Tibial artery (tissue), 4 donors: ENCODE data around the gene WNT9A.

Experiments used
- DNase-seq, 2 donors: peaks; one replicate each; pipeline ENCODE4 v3.0.0-alpha.2; 2019
- H3K27ac ChIP-seq, 2 donors: fragments of 200-600 bp; sonication (generic) in 1 of 2; 1 replicate in 1 of 2; 2 replicates in 1 of 2; pipeline ENCODE4 v1.5.1; 2018 to 2019; ENCODE audit warnings: mild to moderate bottlenecking in 1 of 2
- H3K27me3 ChIP-seq, 2 donors: fragments of 200-600 bp; sonication (generic) in 1 of 2; one replicate each; pipeline versions ENCODE4 v1.5.1 to v1.6.0; 2016 to 2019
- H3K36me3 ChIP-seq, 3 donors: fragments of 200-600 bp; sonication (generic) in 2 of 3; one replicate each; pipeline ENCODE4 v1.5.1; 2016 to 2019; ENCODE audit warnings: mild to moderate bottlenecking in 2 of 3
- H3K4me1 ChIP-seq, 4 donors: fragments of 200-600 bp; sonication (generic) in 2 of 4; 1 replicate in 3 of 4; 2 replicates in 1 of 4; pipeline ENCODE4 v1.5.1; 2016 to 2019
- H3K4me3 ChIP-seq, 2 donors: fragments of 200-600 bp; sonication (generic) in 1 of 2; 1 replicate in 1 of 2; 2 replicates in 1 of 2; pipeline ENCODE4 v1.5.1; 2018 to 2019; ENCODE audit warnings: mild to moderate bottlenecking in 2 of 2
- H3K9me3 ChIP-seq, 3 donors: fragments of 200-600 bp; sonication (generic) in 1 of 3; one replicate each; pipeline ENCODE4 v1.5.1; 2016 to 2019
- intact Hi-C: fragments of 100-400 bp; cut with DNase I; formaldehyde crosslinking; loops from one replicate; pipeline ENCODE4 v1.15.0; 2023; ENCODE audit warnings: low total_unique reads
- TF ChIP-seq, protein P1 (sequence below), 2 experiments: fragments of 200-600 bp in 1 of 2; fragments of 450-650 bp in 1 of 2; IDR thresholded peaks; one replicate each; pipeline ENCODE4 v1.5.1; 2017 to 2019; ENCODE audit warnings: antibody characterized with exemption in 2 of 2, mild to moderate bottlenecking in 1 of 2, moderate library complexity in 1 of 2

The WNT9A gene

DNA sequence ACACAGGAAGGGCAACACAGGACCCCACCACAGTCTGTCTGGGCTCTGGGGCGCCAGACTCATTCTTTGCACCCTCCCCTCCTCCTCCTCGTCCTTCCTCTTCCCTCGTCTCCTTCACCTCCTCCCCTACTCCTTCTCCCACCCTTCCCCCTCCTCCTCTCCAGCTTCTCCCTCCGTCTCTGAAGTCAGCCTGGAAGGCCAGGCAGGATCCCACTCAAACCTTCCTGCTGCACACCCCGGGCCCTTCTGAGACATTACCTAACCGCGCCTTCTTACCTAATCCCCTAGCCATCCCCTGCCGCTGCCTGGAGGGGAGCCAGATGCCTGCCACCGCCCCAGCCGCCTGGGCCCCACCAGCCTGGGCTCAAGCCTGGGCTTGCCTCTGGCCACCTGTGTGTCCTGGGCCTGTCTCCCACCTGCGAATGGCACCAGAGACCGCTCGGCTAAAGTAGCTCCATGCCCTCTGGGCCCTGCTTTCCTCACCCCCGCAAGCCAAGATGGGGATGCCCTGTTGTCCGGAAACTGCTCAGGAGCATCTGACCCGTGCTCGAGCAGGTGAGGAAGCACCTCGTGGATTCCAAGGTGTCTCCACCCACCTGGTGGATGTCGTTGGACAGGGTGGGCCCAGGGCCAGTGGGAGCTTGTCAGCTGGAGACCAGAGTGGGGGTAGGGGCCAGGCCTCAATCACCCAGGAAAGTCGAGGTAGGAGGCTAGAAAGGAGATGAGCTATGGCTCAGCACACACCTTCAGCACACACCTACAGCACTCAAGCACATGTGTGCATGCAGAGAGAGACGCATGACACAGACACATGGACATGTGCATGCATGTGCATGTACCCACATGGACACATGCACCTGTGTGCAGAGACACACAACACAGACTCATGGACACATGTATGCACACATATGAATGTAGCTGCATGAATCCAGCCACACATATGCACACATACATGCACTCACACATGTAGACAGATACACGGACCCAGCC, 31.9 kb downstream of the WNT9A start:
- no peak for DNase-seq
- Histone ChIP-seq H3K27me3 (peaks cover 0 to 29% of the 10 kb centered on the region in 2 donors), H3K27ac (no peak overlapping the region), H3K9me3 (no peaks in the 10 kb centered on the region), H3K4me3 (no peak overlapping the region), H3K4me1 (no peaks in the 10 kb centered on the region), H3K36me3 (peaks cover 0 to 4% (median 2%) of the 10 kb centered on the region in 3 donors)
- TF ChIP-seq, protein P1, sequence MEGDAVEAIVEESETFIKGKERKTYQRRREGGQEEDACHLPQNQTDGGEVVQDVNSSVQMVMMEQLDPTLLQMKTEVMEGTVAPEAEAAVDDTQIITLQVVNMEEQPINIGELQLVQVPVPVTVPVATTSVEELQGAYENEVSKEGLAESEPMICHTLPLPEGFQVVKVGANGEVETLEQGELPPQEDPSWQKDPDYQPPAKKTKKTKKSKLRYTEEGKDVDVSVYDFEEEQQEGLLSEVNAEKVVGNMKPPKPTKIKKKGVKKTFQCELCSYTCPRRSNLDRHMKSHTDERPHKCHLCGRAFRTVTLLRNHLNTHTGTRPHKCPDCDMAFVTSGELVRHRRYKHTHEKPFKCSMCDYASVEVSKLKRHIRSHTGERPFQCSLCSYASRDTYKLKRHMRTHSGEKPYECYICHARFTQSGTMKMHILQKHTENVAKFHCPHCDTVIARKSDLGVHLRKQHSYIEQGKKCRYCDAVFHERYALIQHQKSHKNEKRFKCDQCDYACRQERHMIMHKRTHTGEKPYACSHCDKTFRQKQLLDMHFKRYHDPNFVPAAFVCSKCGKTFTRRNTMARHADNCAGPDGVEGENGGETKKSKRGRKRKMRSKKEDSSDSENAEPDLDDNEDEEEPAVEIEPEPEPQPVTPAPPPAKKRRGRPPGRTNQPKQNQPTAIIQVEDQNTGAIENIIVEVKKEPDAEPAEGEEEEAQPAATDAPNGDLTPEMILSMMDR (IDR thresholded peaks at IDR 0.05), result no peak
- intact Hi-C loops, result no loop called here

DNA sequence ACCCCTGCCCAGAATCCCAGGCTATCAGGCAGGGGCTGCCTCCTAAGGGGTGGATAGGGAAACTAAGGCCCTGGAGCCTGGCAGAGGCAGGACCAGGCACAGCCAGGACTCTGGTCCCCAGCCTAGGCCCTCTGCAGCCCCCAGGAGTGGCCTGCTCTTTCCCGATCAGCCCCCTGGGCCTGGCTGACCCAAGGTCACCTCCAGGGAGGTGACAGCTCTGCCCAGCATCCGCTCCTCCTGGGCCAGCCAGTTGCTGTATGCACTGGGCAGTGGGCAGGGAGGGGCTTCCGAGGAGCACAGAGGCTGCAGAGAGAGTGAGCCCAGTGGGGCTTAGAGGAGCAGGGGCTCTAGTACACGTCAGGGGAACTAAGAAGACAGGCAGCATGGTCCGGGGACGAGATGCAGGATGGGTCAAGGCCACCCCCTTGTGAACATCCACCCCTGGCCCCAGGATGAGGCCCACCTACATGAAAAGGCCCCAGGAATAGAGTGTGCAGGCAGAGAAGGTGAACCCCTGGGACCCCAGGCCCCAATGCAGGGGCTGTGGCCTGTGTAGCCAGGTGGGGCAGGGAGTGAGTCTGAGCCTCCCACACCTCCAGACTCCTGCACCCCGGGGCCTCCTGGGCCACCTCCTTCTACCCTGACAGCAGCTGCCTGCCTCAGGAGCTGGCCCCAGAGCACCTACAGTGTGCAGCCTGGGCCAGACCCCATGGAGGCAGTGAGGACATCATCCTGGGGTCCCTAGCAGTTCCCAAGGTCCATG, 32.8 kb downstream of the WNT9A start:
- no peaks in the 10 kb centered on the region for H3K36me3 ChIP-seq
- no peaks in the 10 kb centered on the region for H3K4me1 ChIP-seq
- no peaks in the 10 kb centered on the region for H3K9me3 ChIP-seq
- no peak overlapping the region for H3K4me3 ChIP-seq
- peaks cover 0 to 29% of the 10 kb centered on the region in 2 donors for H3K27me3 ChIP-seq
- no peak overlapping the region for H3K27ac ChIP-seq
- TF ChIP-seq, protein P1 (IDR thresholded peaks at IDR 0.05), result no peak
- intact Hi-C loops, result no loop called here
- no peak for DNase-seq

DNA sequence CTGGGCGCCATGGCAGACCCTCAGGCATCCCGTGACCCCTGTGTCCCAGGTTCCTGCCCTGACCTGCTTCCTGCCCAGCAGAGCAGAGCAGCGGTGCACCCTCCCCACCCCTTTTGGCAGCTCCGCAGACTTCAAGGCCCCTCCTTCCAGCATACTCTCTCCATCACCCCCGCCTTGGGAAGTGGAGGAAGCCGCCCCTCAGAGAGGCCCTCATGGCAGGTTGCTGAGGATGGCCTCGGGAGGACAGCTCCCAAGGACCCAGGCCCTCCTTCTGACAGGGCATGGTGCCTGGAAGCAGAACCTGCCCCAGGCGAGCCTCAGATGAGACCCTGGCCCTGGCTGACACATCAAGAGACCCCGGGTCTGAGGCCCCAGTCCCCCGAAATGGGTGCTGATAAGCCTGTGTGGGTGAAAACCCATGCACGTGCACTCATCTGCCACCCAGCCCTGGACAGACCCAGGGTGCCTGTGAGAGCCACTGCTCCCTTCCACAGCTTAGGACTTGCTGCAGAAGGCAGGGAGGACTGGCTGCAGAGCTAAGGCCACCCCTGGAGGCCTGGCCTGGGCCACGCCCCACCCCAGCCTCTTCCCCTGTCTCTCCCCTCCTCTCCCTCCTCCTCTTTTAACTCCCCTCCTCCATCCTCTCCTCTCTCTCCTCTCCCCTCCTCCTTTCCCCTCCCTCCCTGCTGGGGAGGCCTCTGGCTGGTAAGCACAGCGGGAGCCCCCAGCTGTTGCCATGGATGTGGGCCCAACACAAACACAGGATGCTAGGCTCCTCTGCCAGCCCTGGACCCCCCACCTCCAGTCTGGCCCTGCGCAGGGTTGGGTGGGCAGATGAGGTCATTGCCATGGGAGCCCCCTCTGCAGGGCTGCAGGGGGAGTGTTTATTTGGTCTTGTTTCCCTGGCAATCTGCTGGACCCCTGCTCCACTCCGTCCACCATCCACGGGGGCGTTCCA, 33.7 kb downstream of the WNT9A start:
- peaks cover 0 to 29% of the 10 kb centered on the region in 2 donors for H3K27me3 ChIP-seq
- intact Hi-C loops, result no loop called here
- H3K4me1 ChIP-seq, result no peaks in the 10 kb centered on the region
- TF ChIP-seq, protein P1 (IDR thresholded peaks at IDR 0.05), result no peak
- DNase-seq, result no peak
- no peaks in the 10 kb centered on the region for H3K36me3 ChIP-seq
- H3K4me3 ChIP-seq, result no peak overlapping the region
- H3K9me3 ChIP-seq, result no peaks in the 10 kb centered on the region
- H3K27ac ChIP-seq, result no peak overlapping the region

DNA sequence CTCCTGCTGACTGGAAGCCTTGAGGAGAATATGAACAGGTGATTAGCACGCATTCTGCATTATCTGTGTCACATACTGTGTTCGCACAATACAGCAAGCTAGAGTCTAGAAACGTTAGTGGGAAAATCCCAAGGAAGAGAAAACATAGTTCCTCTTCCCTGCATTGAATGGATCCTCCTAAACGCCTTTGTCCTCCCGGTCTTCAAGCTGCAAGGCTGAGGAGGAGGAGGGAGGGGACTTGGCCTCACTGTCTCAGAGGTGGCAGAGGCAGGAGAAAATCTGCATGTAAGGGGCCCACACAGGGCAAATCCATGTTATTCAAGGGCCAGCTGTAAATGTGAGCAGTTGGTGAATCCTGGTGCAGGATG, 34.4 kb downstream of the WNT9A start:
- no peaks in the 10 kb centered on the region for H3K36me3 ChIP-seq
- intact Hi-C loops, result no loop called here
- no peak for DNase-seq
- peaks cover 0 to 29% of the 10 kb centered on the region in 2 donors for H3K27me3 ChIP-seq
- no peak overlapping the region for H3K27ac ChIP-seq
- TF ChIP-seq, protein P1 (IDR thresholded peaks at IDR 0.05), result no peak
- no peak overlapping the region for H3K4me3 ChIP-seq
- H3K4me1 ChIP-seq, result no peaks in the 10 kb centered on the region
- no peaks in the 10 kb centered on the region for H3K9me3 ChIP-seq

DNA sequence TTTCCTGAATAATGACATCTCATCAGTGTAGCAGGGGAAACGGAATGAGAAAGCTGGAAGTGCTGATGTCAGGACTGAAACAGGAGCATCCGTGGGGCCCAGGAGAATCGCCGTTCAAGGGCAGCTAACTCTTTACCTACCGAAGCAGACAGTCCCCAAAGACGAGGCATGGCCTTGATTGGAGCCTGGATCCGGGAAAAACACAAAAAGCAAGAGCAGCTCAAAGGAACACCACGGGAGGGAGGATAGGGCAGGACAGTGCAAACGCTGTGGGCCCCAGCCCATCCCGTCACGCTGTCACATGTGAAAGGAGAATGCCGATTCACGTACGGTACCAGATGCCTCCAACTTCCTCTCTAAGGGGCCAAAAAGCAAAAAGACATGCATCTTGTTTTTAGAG, 34.9 kb downstream of the WNT9A start:
- TF ChIP-seq, protein P1 (IDR thresholded peaks at IDR 0.05), result no peak
- intact Hi-C loops, result no loop called here
- no peak overlapping the region for H3K27ac ChIP-seq
- H3K4me1 ChIP-seq, result no peaks in the 10 kb centered on the region
- H3K4me3 ChIP-seq, result no peak overlapping the region
- DNase-seq, result no peak
- no peaks in the 10 kb centered on the region for H3K9me3 ChIP-seq
- peaks cover 0 to 29% of the 10 kb centered on the region in 2 donors for H3K27me3 ChIP-seq
- H3K36me3 ChIP-seq, result no peaks in the 10 kb centered on the region
